DMS79 treated with DMSO at 0.1 percent for 48 hours (cell line): ENCODE results near the gene DTNA.
"Not testable (repeated sequence)": the region's sequence is repeated elsewhere in the genome, so short reads cannot be mapped to it uniquely, and the experiment has no call there.

Source experiments
- DNase-seq: peaks from one replicate; lab custom pipeline; 2025; lab: John Stamatoyannopoulos, UW

DTNA gene

GRCh38 chr18:34725737-34726136 lies 15.6 kb downstream of the DTNA start:
- DNase-seq: not testable (repeated sequence)

GRCh38 chr18:34726286-34727004 lies 16.3 kb downstream of the DTNA start:
- DNase-seq: no peak

GRCh38 chr18:34729264-34729663 lies 19.2 kb downstream of the DTNA start:
- DNase-seq: peak; percentile 13

GRCh38 chr18:34729740-34730355 lies 19.8 kb downstream of the DTNA start:
- no peak for DNase-seq

- DNase-seq: no peak
Measured at GRCh38 chr18:34730774-34731173, 20.7 kb downstream of the DTNA start.

- DNase-seq: no peak
Measured at GRCh38 chr18:34734056-34734455, 24.0 kb downstream of the DTNA start.

- not testable (repeated sequence) for DNase-seq
Measured at GRCh38 chr18:34734526-34734925, 24.4 kb downstream of the DTNA start.

GRCh38 chr18:34738175-34738894 lies 28.2 kb downstream of the DTNA start:
- no peak for DNase-seq

- peak; percentile 38 for DNase-seq
Measured at GRCh38 chr18:34740101-34740500, 30.0 kb downstream of the DTNA start.

- DNase-seq: no peak
Measured at GRCh38 chr18:34740724-34741123, 30.6 kb downstream of the DTNA start.

- no peak for DNase-seq
Measured at GRCh38 chr18:34741401-34741800, 31.3 kb downstream of the DTNA start.

- no peak for DNase-seq
Measured at GRCh38 chr18:34742891-34743341, 32.8 kb downstream of the DTNA start.

- DNase-seq: no peak
Measured at GRCh38 chr18:34744569-34744968, 34.5 kb downstream of the DTNA start.

- peak; percentile 29 for DNase-seq
Measured at GRCh38 chr18:34746614-34747013, 36.5 kb downstream of the DTNA start.

- no peak for DNase-seq
Measured at GRCh38 chr18:34749721-34750120, 39.6 kb downstream of the DTNA start.

- no peak for DNase-seq
Measured at GRCh38 chr18:34752056-34752455, 42.0 kb downstream of the DTNA start.

GRCh38 chr18:34754300-34754699 lies 44.2 kb downstream of the DTNA start:
- DNase-seq: no peak

GRCh38 chr18:34757666-34758065 lies 47.6 kb downstream of the DTNA start:
- no peak for DNase-seq

GRCh38 chr18:34758378-34758948 lies 48.4 kb downstream of the DTNA start:
- DNase-seq: no peak

GRCh38 chr18:34760444-34760843 lies 50.3 kb downstream of the DTNA start:
- DNase-seq: peak; percentile 80

GRCh38 chr18:34764451-34764850 lies 54.4 kb downstream of the DTNA start:
- no peak for DNase-seq

- DNase-seq: no peak
Measured at GRCh38 chr18:34767601-34768027, 57.5 kb downstream of the DTNA start.

GRCh38 chr18:34771958-34772357 lies 61.9 kb downstream of the DTNA start:
- DNase-seq: no peak
